GM23248 (cell line): ENCODE measurements around the gene ANHX.

Source experiments
- EZH2 ChIP-seq: fragments of 200-600 bp; sonication (generic); IDR thresholded peaks from 2 replicates; pipeline ENCODE4 v1.6.1; 2018; ENCODE audit warnings: antibody characterized with exemption, mild to moderate bottlenecking; ENCODE audit not compliant: insufficient read depth, poor library complexity, severe bottlenecking
- EZH2phosphoT487 ChIP-seq: fragments of 200-600 bp; sonication (generic); IDR thresholded peaks from 2 replicates; pipeline ENCODE4 v1.6.1; 2018; ENCODE audit warnings: antibody characterized with exemption, moderate library complexity, mild to moderate bottlenecking, low read depth; ENCODE audit not compliant: insufficient read depth

GRCh38 chr12:133225527-133225926, 10.2 kb downstream of the ANHX start:
- TF ChIP-seq EZH2 (no peak), EZH2phosphoT487 (no peak)
